NCI-H2227 treated with DMSO at 0.1 percent for 48 hours (cell line): ENCODE data around the gene ZNF655.

ENCODE experiments used
- DNase-seq: peaks from one replicate; lab custom pipeline; 2025; lab: John Stamatoyannopoulos, UW

ZNF655 gene

DNA sequence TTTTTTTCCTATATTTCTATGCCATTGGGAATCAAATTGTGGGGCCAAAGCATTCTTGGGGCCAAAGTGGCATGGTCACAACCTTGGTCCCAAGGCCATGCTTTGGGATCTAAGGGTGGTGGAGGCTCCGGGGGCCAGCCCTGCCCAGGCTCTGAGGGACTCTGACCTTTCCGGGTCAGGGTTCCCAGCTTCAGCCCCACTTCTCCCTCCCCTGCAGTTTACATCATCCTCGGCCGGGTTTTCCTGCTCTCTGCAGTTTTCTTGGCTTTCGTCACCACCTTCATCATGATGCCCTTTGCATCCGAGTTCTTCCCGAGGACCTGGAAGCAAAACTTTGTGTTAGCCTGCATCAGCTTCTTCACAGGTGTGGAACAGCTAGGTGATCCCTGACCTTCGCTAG is 48.1 kb downstream of the ZNF655 start:
- no peak for DNase-seq

DNA sequence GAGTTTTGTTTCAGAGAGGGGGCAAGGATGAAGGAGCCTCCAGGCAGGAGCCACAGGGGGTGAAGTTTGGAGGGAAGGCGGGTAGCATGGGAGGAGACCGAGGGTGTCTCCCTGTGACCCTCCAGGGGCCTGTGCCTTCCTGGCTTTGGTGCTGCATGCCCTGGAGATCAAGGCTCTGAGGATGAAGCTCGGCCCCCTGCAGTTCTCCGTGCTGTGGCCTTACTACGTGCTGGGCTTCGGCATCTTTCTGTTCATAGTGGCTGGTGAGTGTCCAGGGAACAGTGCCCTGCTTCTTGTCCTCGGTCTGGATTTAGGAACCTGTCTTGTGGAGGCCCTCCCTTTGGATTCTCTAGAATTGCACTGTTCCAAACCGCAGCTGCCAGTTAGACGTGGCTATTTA is 49.1 kb downstream of the ZNF655 start:
- DNase-seq: no peak

DNA sequence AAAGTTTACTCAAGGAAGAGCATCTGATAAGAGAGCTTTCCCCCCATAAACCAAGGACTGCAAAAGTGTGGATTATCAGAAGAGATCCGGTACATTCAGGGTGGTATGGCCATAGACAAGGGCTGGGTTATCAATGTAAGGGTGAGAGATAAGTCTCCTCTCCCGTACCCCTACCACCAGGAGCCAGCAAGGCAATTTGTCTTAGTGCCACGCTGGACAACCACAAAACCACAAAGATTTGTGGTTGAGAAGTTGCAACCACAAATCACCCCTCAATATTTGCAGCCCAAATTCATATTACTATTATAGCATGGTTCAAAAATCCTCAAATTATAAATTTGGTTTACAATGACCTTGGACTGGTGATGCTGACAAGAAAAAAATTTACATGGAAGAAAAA is 56.1 kb downstream of the ZNF655 start:
- DNase-seq: no peak

DNA sequence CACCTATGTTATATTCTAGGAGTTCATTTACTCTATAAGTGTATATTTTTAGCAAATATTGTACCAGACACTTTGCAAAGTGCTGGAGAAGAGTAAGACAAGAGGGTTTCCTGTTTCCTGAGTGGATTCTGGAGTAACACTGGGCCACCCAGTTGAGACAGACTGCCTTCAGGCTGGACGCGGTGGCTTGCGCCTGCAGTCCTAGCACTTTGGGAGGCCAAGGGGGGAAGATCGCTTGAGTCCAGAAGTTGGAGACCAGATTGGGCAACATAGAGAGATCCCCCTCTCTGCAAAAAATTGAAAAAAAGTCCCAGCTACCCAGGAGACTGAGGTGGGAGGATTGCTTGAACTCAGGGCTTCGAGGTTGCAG is 57.5 kb downstream of the ZNF655 start:
- no peak for DNase-seq

DNA sequence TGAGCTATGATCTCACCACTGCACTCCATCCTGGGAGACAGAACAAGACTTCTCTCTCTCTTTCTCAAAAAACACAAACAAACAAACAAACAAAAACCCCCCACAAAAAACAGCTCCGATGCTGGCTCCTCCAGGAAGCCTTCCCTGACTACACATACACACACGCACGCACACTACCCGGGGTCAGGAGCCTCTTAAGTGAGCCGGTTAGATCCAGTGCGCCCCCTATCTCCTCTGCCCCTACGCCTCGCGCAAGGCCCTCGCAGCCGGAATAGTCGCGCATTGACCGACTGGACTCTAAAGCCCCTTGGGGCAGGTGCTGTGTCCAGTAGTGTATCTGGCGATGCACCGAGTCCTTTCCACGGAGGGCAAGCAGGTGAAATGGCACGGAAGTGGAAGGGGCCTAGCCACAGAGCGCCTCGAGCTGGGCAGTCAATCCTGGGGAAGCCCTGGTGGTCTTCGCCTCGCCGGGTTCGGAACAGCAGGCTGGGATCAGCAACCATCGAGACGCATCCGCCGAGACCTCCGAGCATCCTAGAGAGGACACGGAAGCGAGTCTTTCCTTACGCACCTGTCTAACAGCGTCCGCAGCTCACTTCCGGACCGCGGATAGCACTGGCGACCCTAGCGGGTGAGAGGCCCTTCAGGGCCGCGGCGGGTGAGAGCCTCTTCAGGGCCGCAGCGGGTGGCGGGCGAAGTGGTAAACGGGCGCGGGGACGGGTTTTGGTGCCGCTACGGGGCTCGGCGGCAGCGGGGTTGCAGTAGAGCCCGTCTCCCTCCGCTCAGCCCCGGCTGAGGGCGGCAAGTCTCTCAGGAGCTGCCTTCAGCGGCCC is 58.1 kb downstream of the ZNF655 start, which contains the start of gene ZSCAN25:
TSS of gene ZSCAN25 (plus strand) at position 588 of the 833 bp plus-strand sequence. CDS start 2,661 bp downstream, outside the sequence.
- DNase-seq: peak; percentile 95

DNA sequence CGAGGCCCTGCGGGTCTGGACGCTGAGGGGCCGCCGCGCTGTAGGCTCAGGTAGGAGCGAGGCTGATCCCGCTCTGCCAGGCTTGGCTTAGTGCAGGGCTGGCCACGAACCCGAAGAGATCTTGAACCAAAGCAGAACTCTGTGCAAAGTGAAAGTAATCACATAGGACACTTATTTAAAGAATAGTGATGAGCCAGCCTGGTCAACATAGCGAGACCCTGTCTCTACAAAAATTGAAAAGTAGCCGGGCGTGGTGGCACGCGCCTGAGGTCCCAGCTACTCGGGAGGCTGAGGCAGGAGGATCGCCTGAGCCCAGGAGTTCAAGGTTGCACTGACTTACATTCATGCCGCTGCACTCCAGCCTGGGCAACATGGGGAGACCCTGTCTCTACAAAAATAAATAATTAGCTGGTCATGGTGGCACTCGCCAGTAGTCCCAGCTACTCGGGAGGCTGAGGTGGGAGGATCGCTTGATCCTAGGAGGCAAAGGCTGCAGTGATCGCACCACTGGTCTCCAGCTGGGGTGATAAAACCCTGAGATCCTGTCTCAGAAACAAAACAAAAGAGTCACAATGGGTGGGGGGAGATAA is 58.8 kb downstream of the ZNF655 start:
- DNase-seq: no peak

DNA sequence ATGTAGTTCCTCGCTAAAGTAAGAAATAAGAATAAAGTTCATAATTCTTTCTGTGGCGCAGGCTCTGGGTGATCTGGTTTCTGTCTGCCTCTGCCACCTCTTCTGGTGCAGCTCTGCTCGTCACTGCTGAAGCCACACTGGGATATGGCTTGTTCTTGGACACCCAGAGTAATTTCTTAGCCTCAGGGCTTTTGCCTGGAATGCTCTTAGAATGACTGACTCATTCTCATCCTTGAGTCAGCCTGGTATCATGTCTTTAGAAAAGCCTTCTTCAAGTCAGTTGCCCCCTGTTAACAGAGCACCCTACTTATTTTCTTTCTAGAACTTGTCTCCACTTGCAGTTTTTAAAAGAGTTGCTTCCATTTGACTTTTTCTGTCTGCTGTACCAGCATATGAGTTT is 60.3 kb downstream of the ZNF655 start:
- DNase-seq: no peak

DNA sequence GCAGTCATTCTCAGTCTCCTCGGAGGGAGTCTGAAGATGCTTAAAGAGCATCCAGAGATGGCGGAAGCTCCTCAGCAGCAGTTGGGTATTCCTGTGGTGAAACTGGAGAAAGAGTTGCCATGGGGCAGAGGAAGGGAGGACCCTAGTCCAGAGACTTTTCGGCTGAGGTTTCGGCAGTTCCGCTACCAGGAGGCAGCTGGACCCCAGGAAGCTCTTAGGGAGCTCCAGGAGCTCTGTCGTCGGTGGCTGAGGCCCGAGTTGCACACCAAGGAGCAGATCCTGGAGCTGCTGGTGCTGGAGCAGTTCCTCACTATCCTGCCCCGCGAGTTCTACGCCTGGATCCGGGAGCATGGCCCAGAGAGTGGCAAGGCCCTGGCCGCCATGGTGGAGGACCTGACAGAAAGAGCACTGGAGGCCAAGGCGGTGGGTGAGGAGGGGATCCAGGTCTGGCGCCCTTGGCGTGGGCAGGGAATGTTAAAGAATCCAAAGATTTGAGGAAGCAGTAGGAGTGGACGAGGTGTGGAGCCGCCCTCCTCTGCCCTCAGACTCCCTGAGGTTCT is 61.2 kb downstream of the ZNF655 start:
- DNase-seq: no peak

DNA sequence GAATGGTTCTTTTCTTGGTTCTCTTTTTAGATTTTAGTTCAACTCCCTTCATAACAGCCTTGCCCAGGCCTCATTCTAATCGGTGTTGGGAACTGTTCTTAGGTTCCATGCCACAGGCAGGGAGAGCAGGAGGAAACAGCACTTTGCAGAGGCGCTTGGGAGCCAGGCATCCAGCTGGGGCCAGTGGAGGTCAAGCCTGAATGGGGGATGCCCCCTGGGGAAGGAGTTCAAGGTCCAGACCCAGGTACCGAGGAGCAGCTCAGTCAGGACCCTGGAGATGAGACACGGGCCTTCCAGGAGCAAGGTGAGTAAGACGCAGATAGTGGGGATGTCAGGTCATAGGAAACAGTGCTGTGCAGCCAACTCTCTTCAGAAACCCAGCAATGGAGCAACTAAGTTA is 62.8 kb downstream of the ZNF655 start:
- no peak for DNase-seq

DNA sequence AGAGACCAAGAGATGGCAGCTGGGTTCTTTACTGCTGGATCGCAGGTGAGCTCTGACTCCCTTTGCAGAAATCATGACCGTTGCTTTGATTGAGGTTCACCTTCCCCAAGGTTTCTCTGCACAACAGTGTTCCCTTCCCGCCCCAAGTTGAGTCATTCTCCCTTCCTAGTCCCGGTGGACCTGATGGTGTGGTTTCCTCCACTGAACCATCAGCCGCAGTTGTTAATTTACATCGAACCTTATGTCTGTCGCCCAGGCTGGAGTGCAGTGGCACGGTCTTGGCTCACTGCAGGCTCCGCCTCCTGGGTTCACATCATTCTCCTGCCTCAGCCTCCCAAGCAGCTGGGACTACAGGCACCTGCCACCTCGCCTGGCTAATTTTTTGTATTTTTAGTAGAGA is 64.2 kb downstream of the ZNF655 start:
- DNase-seq: no peak

DNA sequence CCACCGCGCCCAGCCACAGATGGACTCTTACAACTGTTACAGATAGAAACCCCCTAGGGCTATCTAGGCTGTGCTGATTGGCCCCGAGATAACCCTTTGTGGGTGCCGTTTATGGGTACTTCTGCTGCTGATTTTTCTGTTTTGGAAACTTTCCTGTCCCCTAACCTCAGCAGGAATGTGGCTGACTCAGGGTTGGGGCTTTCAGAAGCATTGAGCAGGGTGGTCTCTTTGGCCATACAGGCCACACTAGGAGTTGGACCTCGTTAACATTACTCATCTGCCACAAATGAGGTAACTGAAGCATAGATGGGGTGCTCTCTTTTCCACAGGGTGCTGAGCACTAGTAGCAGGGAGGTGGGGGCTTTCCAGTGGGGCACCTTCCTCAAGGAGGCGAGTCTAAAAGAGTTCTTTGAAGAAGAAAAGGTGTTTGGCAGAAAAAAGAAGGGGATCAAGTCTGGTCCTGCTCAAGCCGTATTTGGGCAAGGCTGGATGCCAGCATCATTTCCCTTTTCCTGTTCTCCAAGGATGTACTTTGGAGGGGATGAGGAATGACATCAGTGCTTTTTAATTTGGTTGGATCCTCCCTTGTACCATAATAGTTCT is 64.8 kb downstream of the ZNF655 start:
- DNase-seq: no peak

DNA sequence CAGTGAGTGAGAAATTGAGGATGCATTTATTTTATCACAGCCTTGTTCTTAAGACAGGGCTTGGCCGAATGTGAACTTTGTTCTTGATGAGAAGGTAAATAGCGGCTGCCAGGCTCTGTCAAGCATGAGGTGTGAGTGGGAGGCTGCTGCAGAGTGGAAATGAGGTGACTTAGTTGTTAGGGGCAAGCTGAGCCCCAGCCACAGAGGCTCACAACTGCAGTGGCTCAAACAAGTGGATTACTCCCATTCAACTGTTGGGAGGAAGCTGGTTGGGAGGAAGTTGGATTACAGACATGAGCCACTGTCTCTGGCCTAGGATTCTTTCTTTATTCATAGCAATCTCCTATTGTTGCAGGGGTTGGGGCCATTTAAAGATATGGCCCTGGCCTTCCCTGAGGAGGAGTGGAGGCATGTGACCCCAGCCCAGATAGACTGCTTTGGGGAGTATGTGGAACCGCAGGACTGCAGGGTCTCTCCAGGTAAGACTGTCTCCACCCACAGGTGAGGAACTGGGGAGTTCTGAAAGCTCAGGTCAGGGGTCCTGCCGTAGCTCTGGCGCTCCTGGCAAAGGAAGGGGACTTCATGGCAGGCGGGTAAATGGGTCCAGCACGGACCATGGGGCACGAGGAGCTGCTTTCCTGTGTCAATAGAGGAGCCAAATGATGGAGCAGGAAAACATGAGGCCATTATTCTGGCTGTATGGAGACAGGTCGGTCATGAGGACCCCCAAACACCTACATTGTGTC is 65.4 kb downstream of the ZNF655 start:
- no peak for DNase-seq

DNA sequence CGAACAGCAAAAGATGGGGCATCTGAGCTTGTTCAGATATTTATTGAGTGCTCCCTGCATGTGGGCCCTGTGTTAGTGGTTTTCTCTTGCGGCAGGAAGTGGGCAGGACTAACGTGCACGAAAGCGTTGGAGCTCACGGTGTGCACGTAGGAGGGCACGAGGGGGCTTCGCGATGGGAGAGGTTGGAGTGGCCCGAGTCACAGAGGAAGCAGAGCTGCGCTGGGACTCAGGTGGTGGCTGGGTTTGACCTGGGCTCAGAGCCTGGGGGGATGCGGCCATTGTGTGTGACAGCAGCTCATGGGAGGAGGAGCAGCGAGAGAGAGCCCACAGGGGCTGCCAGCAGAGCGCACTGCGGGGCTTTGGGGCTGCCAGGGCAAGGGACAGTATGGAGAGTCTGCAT is 66.0 kb downstream of the ZNF655 start:
- DNase-seq: no peak

DNA sequence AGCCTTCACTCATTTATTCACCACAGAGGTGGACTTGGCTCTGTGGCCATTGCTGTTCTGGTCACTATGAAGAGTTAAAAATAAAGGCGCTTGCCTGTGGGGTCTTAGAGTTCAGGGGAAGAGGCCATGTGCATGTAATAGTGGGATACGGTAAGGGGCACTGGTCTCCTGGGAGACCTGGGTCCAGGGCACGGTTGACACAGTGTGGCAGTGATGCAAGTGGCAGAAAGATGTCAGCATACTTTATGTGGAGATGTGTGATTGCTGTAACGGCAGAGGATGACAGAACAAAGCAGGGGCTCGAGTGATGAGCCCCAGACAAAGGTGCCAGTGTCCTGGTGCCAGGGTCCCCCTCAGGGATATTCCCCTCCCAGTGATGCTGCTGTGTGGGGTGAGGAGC is 66.9 kb downstream of the ZNF655 start:
- DNase-seq: no peak

DNA sequence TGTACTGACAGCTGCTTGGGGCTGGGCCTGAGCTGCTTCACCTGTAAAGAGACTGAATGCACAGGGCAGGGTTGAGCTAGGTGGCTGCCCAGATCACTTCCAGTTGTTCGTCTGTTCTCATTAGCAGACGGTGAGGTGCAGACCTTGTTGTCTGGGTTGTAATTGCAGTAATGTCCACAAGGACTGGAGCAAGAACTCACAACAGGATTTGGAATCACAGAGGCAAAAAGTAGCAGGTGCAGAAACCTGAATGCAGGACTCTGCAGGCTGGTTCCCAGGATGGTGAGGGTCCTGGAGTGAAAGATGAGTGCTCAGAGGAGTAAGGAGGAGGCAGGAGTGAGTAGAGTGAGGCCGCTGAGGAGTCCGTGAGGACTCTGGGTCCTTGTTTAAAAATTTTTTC is 67.5 kb downstream of the ZNF655 start:
- no peak for DNase-seq
